Stimulated activated CD4-positive, alpha-beta T cell treated with anti-CD3 and anti-CD28 coated beads, Interleukin-4, amount 100 ng/mL, for 24 hours (primary cell): ENCODE data around the gene PDZD2.

ENCODE experiments used
- DNase-seq: peaks from one replicate; pipeline ENCODE4 v3.0.0-alpha.2; 2020

PDZD2 gene

GRCh38 chr5:31889001-31889561, 250.2 kb downstream of the PDZD2 start:
- DNase-seq, result no peak

- DNase-seq, result no peak
Observed at GRCh38 chr5:31890046-31890445, 251.1 kb downstream of the PDZD2 start.

- no peak for DNase-seq
Observed at GRCh38 chr5:31894141-31894540, 255.2 kb downstream of the PDZD2 start.

DNA sequence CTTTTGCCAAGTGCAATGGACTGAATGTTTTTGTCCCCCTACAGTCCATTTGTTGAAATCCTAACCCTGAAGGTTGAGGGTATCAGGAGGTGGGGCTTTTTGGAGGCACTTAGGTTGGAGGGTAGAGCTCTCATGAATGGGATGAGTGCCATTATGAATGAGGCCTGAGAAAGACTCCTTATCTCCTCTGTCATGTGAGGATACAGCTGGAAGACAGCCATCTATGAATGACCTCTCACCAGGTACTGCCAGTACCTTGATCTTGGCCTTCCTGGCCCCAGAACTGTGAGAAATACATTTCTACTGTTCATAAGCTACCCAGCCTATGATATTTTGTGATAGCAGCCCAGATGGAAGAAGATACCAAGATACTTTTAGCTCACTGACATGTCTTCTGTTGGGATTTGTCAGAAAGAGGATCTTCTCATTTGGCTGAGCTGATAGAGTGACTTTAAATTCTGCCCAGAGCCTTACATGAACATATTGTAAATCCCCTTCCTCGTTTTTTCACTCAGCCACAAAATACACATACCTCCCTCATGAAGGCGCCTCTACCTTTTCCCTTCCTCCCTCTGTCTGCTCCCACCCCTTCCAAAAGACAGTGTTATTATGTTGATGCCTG, 256.4 kb downstream of the PDZD2 start:
- DNase-seq, result no peak

DNA sequence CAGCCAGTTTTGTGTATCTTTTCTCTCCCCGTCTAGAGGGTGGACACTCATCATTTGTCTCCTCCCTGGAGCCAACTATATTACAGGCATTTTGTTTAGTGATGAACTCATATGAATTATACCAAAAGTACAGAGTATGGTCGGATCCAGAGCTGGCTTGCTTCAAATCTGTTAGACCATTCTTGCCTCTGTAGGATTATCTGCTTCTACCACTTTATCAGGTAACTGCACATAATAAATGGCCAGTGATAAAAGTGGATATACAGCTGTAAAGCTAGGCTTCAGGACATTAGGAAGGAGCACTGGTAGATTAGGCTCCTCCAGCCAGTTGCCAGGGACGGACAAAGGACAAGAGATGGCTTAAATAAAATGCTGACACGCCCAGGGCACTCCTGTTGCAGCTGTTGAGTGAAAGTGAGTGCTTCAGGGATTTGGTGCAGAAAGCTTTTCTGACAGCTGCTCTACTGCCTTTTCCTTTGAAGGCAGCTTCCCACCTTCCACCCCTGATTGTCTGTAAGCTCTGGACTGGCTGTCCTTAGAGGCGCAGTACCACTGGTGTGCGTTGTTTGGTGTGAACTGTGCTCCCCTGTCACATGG, 259.2 kb downstream of the PDZD2 start:
- DNase-seq, result no peak

DNA sequence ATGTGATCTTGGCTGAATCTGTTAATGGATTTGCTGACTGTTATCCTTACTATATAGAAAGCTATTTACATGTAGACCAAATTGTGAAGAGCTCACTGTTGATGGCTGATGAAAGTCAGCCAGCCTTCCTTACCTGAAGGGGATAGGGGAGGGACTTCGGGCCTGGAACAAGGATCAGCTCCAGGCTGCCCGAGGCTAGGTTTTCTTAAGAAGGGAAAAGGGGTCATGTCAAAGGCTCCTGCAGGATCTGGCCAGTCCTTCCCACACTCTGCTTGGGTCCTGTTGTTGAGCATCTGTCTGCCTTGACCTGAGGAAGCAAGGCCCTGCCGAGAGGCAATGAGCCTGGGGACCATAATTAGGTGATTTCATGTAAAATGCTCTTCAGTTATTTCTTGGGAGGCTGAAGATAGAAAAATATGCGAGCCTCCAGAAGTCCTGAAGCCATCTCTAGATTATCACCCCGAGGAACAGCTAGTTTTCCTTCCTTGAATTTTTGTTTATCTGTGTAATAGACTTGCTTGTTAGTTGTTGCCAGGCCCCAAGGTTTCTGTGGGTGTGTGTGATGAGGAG, 261.4 kb downstream of the PDZD2 start:
- DNase-seq, result no peak

GRCh38 chr5:31901807-31902530, 263.0 kb downstream of the PDZD2 start:
- no peak for DNase-seq

DNA sequence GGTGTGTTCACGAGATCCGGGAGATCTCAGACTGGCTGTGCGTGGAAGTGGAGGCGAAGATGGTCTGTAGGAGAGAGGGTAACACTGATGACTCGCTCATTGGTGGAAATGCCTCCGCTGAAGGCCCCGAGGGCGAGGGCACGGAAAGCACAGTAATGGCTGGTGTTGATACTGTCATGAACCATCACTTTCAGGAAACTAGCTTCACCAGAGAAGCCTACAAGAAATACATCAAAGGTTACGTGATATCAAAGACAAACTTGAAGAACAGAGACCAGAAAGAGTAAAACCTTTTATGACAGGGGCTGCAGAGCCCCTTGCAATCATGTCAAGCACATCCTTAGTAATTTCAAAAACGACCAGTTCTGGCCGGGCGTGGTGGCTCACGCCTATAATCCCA, 269.5 kb downstream of the PDZD2 start:
- no peak for DNase-seq

DNA sequence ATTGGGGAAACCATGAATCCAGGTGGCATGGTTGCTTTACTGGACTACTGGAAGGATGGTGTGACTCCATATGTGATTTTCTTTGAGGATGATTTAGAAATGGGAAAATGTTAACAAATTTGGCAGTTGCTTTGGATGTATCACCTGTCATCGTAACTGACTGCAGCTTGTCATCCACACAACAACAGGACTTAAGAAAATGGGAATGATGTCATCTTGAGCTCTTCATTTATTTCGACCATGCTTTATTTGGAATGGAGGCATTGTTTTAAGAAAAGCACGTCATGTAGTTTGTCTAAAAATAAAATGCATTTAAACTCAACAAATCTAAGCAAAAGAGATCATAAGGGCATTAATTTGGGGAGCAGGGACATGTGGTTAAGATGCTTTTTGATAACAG, 270.1 kb downstream of the PDZD2 start:
- no peak for DNase-seq

DNA sequence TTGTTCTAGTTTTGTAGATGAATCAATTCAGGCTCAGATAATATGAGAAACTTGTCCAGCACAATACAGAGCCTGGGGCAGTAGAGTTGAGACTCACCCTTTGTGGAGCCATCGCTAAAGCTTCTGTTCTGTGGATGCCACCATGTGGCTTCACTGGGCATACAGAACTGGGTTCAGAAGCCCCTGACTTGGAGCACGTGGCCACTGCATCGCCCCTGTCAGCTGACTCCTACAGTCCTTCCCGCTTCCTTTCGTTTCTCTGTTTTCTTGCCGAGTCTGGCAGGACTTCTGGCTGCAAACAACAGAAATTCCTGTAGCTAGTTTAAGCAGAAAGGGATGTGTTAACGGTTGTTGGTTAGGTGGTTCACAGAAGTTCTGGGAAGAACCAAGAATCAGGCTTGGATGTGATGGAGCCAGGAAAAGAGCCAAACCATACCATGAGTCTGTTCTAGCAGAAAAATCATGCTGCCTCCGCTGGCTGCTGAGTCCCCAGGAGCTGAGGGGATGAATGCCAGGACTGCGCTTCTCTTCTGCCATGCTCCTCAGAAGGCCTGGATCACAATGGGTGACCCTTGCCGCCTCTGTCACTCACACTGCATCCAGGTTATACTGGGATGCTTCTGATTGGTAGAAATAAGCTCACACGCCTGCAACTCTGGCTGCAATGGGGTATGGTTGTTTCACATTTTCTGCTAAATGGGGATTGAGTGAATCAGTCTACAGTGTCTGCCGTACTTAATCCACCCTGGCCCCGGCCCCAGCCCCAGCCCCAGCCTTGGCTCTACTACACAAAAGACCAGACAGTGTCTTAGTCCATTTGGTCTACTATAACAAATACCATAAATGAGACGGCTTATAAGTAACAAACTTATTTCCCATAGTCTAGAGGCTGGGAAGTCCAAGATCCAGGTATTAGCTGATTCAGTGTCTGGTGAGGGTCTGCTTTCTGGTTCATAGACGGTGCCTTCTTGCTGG, 272.6 kb downstream of the PDZD2 start:
- no peak for DNase-seq

- no peak for DNase-seq
Observed at GRCh38 chr5:31913808-31914207, 274.9 kb downstream of the PDZD2 start.

- DNase-seq, result no peak
Observed at GRCh38 chr5:31916327-31916726, 277.4 kb downstream of the PDZD2 start.

GRCh38 chr5:31918739-31919138, 279.8 kb downstream of the PDZD2 start:
- no peak for DNase-seq

DNA sequence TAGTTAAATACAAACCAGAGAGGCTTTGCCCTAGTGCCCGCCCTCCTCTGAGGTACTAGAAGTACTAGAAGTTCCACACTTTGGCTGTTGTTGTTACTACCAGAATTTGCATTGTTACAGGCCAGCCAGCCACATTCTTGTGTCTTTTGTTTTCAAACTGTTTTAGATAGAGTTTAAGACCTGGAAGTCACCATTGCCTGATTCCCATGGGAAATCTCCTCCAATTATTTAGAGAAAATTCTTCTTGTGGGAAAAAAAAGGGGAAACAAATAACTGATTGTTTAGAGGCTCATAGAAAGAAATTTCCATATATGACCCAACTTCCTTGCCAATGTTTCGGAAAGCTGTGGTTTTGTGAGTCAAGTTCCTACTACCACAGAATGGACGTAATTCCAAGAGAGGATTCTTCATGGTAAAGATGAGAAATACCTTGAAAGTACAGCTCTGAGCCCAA, 282.9 kb downstream of the PDZD2 start:
- DNase-seq, result no peak

GRCh38 chr5:31924005-31924404, 285.1 kb downstream of the PDZD2 start:
- DNase-seq, result no peak

GRCh38 chr5:31931874-31932273, 292.9 kb downstream of the PDZD2 start:
- DNase-seq, result no peak

DNA sequence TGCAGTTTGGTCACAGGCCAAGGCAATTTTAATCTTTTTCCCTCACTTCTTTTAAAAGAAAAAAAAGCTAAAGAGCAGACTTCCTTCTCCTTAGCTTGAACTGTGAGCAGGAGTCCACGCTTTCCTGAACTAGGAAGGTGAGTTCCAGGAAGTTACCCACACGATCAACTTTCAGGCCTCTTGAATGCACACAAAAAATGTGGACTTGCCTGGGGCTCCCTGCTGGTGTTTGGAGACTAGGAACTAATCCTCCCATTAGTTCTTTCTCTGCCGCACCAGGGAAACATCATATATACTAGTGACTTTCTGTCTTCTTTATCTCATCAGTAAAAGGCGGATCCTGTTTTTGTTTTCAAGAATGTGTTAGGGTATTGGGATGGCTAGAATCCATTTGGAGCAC, 295.2 kb downstream of the PDZD2 start:
- DNase-seq, result no peak

DNA sequence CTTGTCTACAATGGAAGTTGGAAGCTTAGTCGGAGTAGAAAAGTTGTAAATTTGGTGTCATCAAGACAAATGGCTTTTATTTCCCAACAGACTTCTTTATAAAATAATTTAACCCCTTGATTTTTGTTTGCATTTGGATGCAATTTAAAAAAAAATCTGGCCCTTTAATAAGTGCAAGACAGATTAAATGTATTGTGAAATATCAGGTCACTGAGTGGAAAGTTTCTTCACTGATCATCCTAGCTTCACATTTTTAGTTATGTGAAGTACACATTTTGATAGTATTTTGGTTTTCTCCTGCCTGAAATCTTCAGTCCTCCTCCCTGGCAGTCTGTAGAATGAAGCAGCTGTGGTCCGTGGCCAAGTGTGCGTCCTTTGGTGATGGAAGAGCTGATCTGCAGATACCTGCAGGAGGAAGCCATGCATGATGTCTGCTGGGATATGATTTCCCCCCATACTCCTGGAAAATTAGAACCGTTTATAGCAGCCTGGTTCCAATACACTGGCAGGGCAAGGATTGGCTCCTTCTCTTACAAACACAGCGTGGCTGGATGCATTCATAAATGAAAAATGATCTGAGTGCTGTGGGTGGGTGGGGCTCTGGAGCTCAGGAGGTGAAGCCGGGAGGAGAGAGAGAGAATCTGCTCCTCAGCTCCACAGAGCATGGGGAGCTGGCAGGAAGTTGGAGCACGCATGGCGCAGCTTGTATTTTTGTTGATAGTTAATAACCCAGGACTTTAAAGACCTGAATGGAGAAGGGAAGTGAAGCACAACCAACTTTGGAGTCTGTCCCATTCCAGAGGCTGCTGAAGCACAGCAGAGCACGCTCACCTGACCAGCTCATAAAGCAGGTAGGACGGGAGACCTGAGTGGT, 296.8 kb downstream of the PDZD2 start:
- no peak for DNase-seq

DNA sequence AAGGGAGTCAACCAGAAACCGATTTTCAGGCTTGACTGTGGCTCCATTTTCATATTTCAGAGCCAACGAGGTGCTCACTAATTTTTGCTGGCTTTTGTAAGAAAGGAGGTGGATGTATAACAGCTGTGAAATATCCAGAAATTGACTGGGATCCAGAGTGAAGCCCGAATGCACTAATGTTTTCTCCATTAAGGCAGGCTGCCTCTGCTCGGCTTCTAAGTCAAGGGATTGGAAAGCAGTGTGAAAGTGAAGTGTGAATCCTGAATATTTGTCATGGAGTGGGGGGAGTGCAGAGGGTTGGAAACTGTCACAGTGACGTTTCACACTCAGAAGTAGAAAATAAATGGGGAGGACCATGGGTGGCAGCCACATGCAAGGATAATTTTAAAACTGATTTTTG, 297.8 kb downstream of the PDZD2 start:
- DNase-seq, result no peak

- no peak for DNase-seq
Observed at GRCh38 chr5:31937226-31937625, 298.3 kb downstream of the PDZD2 start.

GRCh38 chr5:31937703-31938102, 298.8 kb downstream of the PDZD2 start:
- DNase-seq, result no peak
